HEK293T (cell line): ENCODE measurements around the gene KRTAP10-3.
"Not testable (repeated sequence)": the region's sequence is repeated elsewhere in the genome, so short reads cannot be mapped to it uniquely, and the experiment has no call there.

Experiments used
- CTCF ChIA-PET: fragments of 350-600 bp; formaldehyde crosslinking; extraction: SDS; loops from one replicate; lab custom pipeline; 2021; ENCODE audit warnings: antibody characterized with exemption, inconsistent platforms; lab: Yijun Ruan, JAX
- POLR2A ChIA-PET: fragments of 350-600 bp; formaldehyde crosslinking; extraction: SDS; loops from one replicate; lab custom pipeline; 2020; ENCODE audit warnings: antibody characterized with exemption, inconsistent platforms; lab: Yijun Ruan, JAX
- DNase-seq: peaks from one replicate; pipeline ENCODE4 v3.0.0; 2012; ENCODE audit warnings: mixed read lengths; ENCODE audit errors: extremely low spot score
- ARNT ChIP-seq: fragments of 450-650 bp; IDR thresholded peaks from 2 replicates; pipeline ENCODE4 v1.6.1; 2017; ENCODE audit warnings: mild to moderate bottlenecking
- BHLHE40 ChIP-seq: fragments of 450-650 bp; IDR thresholded peaks from 2 replicates; pipeline ENCODE4 v1.6.1; 2016; ENCODE audit warnings: mild to moderate bottlenecking, moderate library complexity, borderline replicate concordance
- CTBP1 ChIP-seq: fragments of 450-650 bp; IDR thresholded peaks from 2 replicates; pipeline ENCODE4 v1.6.1; 2016; ENCODE audit warnings: borderline replicate concordance
- ELF4 ChIP-seq: fragments of 450-650 bp; IDR thresholded peaks from 2 replicates; pipeline ENCODE4 v1.6.1; 2017; ENCODE audit warnings: antibody characterized with exemption
- FOXA1 ChIP-seq: fragments of 450-650 bp; IDR thresholded peaks from 2 replicates; pipeline ENCODE4 v1.6.1; 2016; ENCODE audit warnings: mild to moderate bottlenecking
- FOXK2 ChIP-seq: fragments of 450-650 bp; IDR thresholded peaks from 2 replicates; pipeline ENCODE4 v1.6.1; 2016; ENCODE audit warnings: mild to moderate bottlenecking
- FOXM1 ChIP-seq: fragments of 450-650 bp; IDR thresholded peaks from 2 replicates; pipeline ENCODE4 v1.6.1; 2017; ENCODE audit warnings: mild to moderate bottlenecking, borderline replicate concordance
- HDGF ChIP-seq: fragments of 450-650 bp; IDR thresholded peaks from 2 replicates; pipeline ENCODE4 v1.6.1; 2017; ENCODE audit warnings: antibody characterized with exemption, borderline replicate concordance
- L3MBTL2 ChIP-seq: fragments of 450-650 bp; conservative IDR thresholded peaks from 2 replicates; pipeline ENCODE4 v1.6.1; 2016; ENCODE audit warnings: mild to moderate bottlenecking
- LEF1 ChIP-seq: fragments of 450-650 bp; IDR thresholded peaks from 2 replicates; pipeline ENCODE4 v1.6.1; 2017; ENCODE audit warnings: mild to moderate bottlenecking, borderline replicate concordance
- NFRKB ChIP-seq: fragments of 450-650 bp; IDR thresholded peaks from 2 replicates; pipeline ENCODE4 v1.6.1; 2016; ENCODE audit warnings: mild to moderate bottlenecking, moderate library complexity
- PKNOX1 ChIP-seq: fragments of 450-650 bp; IDR thresholded peaks from 2 replicates; pipeline ENCODE4 v1.6.1; 2016
- SP1 ChIP-seq: fragments of 450-650 bp; IDR thresholded peaks from 2 replicates; pipeline ENCODE4 v1.6.1; 2017
- SUZ12 ChIP-seq: fragments of 450-650 bp; IDR thresholded peaks from 2 replicates; pipeline ENCODE4 v1.6.1; 2016; ENCODE audit warnings: mild to moderate bottlenecking
- TARDBP ChIP-seq: fragments of 450-650 bp; IDR thresholded peaks from 2 replicates; pipeline ENCODE4 v1.6.1; 2016
- ZNF384 ChIP-seq: fragments of 450-650 bp; IDR thresholded peaks from 2 replicates; pipeline ENCODE4 v1.6.1; 2016

The KRTAP10-3 gene

DNA sequence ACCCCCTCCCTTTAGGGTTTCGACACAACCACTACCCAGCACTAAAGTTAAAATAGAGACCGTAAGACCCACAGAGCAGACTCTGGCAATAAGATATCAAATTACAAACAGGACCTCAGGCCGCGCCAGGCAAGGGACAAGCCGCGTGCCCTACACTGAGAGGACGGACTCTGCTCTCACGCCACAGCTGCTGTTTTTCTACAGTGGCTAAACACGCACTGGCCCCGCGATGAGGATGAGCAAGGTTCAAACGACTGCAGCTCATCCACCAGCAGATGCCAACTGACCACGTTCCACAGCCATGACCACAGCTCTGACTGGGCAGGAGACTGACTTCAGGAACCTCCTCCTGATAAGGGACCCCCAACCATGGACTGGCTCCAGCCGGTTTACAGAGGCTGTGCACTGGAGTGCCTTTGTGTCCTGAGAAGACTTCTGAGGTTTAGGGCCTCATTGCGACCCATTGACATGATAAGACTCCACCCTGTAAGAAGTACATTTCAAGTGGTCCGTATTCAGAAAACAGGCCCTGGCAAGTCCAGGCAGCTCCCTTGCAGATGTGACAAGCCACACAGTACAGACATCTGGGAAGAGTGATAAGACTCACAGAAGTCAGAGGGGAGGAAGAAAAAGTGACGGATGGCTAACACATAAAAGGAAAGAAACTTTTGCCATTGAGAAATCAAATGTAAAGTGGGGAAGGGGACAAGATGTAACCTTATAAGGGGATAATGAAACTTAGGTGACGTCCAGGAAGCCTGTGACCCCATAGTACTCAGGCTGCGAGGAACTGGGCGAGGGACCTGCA lies 35.2 kb upstream of the KRTAP10-3 start:
- no peak for TF ChIP-seq FOXA1
- TF ChIP-seq ZNF384 = no peak
- no peak for TF ChIP-seq PKNOX1
- no peak for TF ChIP-seq FOXM1
- TF ChIP-seq HDGF = no peak
- no peak for TF ChIP-seq SP1
- no peak for TF ChIP-seq CTBP1
- no peak for TF ChIP-seq FOXK2
- no peak for TF ChIP-seq ARNT
- no peak; the same call in 1 of the 2 replicates for TF ChIP-seq L3MBTL2
- TF ChIP-seq LEF1 = no peak
- TF ChIP-seq NFRKB = no peak
- TF ChIP-seq BHLHE40 = no peak
- no peak for TF ChIP-seq SUZ12
- TF ChIP-seq TARDBP = no peak
- no peak for TF ChIP-seq ELF4
- no peak for DNase-seq
- ChIA-PET POLR2A (no interaction called here), CTCF (no interaction called here)

GRCh38 chr21:44592446-44593311 lies 34.1 kb upstream of the KRTAP10-3 start, which contains the start of gene KRTAP10-6:
Gene KRTAP10-6 (minus strand): TSS chr21:44592505. CDS start chr21:44592484, 21 bp downstream.
- ChIA-PET CTCF (no interaction called here), POLR2A (no interaction called here)
- no peak for DNase-seq
- TF ChIP-seq LEF1 (no peak), FOXK2 (no peak), FOXA1 (no peak), L3MBTL2 (no peak), TARDBP (no peak), SUZ12 (no peak), CTBP1 (no peak), PKNOX1 (no peak), FOXM1 (no peak), BHLHE40 (no peak), HDGF (no peak), ARNT (no peak), ELF4 (no peak), ZNF384 (no peak)

GRCh38 chr21:44591801-44592130 lies 33.2 kb upstream of the KRTAP10-3 start:
- CTCF ChIA-PET, DNase-seq, POLR2A ChIA-PET: not testable (repeated sequence)

DNA sequence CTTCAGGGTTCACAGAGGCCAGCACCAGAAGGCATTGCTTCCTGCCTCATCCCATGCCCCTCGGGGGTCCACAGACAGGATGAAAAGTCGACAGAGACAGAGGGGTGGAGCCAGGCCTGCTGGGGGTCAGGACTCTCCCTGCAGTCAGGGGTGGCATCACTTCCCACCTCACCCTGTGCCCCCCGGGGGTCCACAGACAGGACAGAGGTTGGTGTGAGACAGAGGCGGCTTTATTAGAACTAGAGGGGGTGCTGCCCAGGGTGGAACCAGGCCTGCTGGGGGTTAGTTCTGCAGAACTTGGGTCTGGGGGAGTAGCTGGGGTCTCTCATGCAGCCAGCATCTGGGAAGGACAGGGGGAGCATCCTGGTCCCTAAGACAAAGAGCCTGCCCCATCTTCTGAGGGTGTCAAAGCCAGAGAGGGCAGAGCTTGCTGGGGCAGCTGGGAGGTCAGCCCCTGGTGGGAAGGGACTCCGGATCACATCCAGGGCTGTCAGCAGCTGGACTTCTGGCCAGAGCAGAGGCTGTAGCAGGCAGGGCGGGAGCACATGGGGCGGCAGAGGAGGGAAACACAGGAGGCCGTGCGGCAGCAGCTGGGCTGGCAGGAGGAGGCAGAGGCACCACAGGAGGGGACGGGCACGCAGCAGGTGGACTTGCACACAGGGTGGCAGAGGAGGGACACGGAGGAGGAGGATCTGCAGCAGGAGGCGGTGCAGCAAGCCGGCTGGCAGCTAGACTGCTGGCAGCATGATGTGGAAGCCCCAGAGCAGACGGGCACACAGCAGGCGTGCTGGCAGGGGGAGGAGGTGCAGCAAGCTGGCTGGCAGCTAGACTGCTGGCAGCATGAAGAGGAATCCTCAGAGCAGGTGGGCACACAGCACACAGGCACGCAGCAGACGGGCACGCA lies 32.6 kb upstream of the KRTAP10-3 start:
- POLR2A ChIA-PET, DNase-seq, CTCF ChIA-PET: not testable (repeated sequence)

- no peak for DNase-seq
These were observed 31.7 kb upstream of the KRTAP10-3 start for GRCh38 chr21:44590311-44590721.

More at GRCh38 chr21:44590311-44590721, 31.7 kb upstream of the KRTAP10-3 start:
- TF ChIP-seq L3MBTL2 (no peak), FOXK2 (no peak), PKNOX1 (no peak), TARDBP (no peak), SP1 (no peak), FOXM1 (no peak), SUZ12 (no peak), CTBP1 (no peak), BHLHE40 (no peak), HDGF (no peak), ARNT (no peak), FOXA1 (no peak)
- CTCF ChIA-PET = no interaction called here
- POLR2A ChIA-PET = no interaction called here
